ENCODE data around the gene GPLD1. TPM values are rescaled to one million over a fixed set of nuclear protein-coding genes. Genes with fewer than 3 reads are reported as not detected.
A peak's percentile ranks its signal among the peaks of the same experiment; 100 is the strongest.
"Not testable (repeated sequence)": the region's sequence is repeated elsewhere in the genome, so short reads cannot be mapped to it uniquely, and the experiment has no call there.

GPLD1 gene
- total RNA-seq, 1 donor from 2014 or later: 0.13 TPM

- DNase-seq (ENCODE audit: low read depth in 2 of 2): no peak
Observed at GRCh38 chr6:24415753-24416152, 73.6 kb downstream of the GPLD1 start.

- DNase-seq (ENCODE audit: low read depth in 2 of 2): not testable (repeated sequence)
Observed at GRCh38 chr6:24414531-24414930, 74.8 kb downstream of the GPLD1 start.

GRCh38 chr6:24412294-24412693 is 77.1 kb downstream of the GPLD1 start:
- no peak for DNase-seq (ENCODE audit: low read depth in 2 of 2)

GRCh38 chr6:24410622-24411021 is 78.8 kb downstream of the GPLD1 start:
- DNase-seq (ENCODE audit: low read depth in 2 of 2): no peak

GRCh38 chr6:24408719-24409410 is 80.5 kb downstream of the GPLD1 start:
- no peak for DNase-seq (ENCODE audit: low read depth in 2 of 2)

- DNase-seq (ENCODE audit: low read depth in 2 of 2): no peak
Observed at GRCh38 chr6:24405262-24405661, 84.1 kb downstream of the GPLD1 start.

GRCh38 chr6:24403501-24403824 is 85.9 kb downstream of the GPLD1 start:
- DNase-seq (ENCODE audit: low read depth in 2 of 2): no peak

GRCh38 chr6:24402697-24403500 is 86.5 kb downstream of the GPLD1 start, which contains the start of gene MRS2:
Gene MRS2 (plus strand): TSS chr6:24402936. CDS start chr6:24403047, 111 bp downstream.
- DNase-seq (ENCODE audit: low read depth in 2 of 2): peak; percentile 66 to 84

- DNase-seq (ENCODE audit: low read depth in 2 of 2): no peak
Observed at GRCh38 chr6:24401458-24401857, 87.9 kb downstream of the GPLD1 start.

GRCh38 chr6:24400045-24401039 is 89.0 kb downstream of the GPLD1 start:
- DNase-seq (ENCODE audit: low read depth in 2 of 2): not testable (repeated sequence)

GRCh38 chr6:24397631-24398030 is 91.7 kb downstream of the GPLD1 start:
- no peak for DNase-seq (ENCODE audit: low read depth in 2 of 2)

GRCh38 chr6:24396824-24397223 is 92.6 kb downstream of the GPLD1 start:
- no peak for DNase-seq (ENCODE audit: low read depth in 2 of 2)

GRCh38 chr6:24394780-24395437 is 94.5 kb downstream of the GPLD1 start:
- no peak for DNase-seq (ENCODE audit: low read depth in 2 of 2)

GRCh38 chr6:24394061-24394779 is 95.2 kb downstream of the GPLD1 start:
- no peak for DNase-seq (ENCODE audit: low read depth in 2 of 2)

- DNase-seq (ENCODE audit: low read depth in 2 of 2): no peak
Observed at GRCh38 chr6:24391756-24392405, 97.5 kb downstream of the GPLD1 start.

- no peak for DNase-seq (ENCODE audit: low read depth in 2 of 2)
Observed at GRCh38 chr6:24391208-24391607, 98.2 kb downstream of the GPLD1 start.

- DNase-seq (ENCODE audit: low read depth in 2 of 2): no peak
Observed at GRCh38 chr6:24387818-24388217, 101.6 kb downstream of the GPLD1 start.

GRCh38 chr6:24385536-24386269 is 103.7 kb downstream of the GPLD1 start:
- no peak for DNase-seq (ENCODE audit: low read depth in 2 of 2)

All from dermis microvascular lymphatic vessel endothelial cell (primary cell).